Cortex of kidney (tissue), 1 donor: ENCODE results near the gene MED9.
A peak's percentile ranks its signal among the peaks of the same experiment; 100 is the strongest.
"Not testable (repeated sequence)": the region's sequence is repeated elsewhere in the genome, so short reads cannot be mapped to it uniquely, and the experiment has no call there.

Experiments used
- DNase-seq: peaks from one replicate; lab custom pipeline; 2025; lab: John Stamatoyannopoulos, UW

Gene MED9

DNA sequence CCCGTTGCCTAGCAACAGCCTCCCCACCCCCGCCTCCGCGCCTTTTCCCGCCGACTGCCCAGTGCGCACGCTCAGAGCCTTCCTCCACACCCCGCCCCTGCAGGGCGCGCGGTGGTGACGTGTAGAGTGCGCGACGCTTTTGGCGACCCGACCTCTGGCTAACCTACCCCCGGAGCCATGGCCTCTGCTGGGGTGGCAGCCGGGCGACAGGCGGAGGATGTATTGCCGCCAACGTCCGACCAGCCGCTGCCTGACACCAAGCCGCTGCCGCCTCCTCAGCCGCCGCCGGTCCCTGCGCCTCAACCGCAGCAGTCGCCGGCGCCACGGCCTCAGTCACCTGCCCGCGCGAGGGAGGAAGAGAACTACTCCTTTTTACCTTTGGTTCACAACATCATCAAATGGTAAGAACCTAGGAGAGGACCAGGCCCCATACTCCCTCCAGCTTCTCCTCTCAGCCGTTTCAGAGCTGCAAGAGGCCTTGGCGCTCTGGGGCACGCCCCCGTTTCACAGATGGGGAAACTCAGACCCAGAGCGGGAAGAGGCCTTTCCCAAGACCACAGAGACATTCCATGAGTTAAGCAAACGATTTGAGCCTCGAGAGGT lies at the start of gene MED9:
MED9 (plus strand) TSS at position 136 of the 603 bp plus-strand sequence; CDS start at position 178, 42 bp downstream.
- DNase-seq: peak; percentile 75

GRCh38 chr17:17429222-17429621 lies 47.6 kb upstream of the MED9 start:
- DNase-seq: no peak

DNA sequence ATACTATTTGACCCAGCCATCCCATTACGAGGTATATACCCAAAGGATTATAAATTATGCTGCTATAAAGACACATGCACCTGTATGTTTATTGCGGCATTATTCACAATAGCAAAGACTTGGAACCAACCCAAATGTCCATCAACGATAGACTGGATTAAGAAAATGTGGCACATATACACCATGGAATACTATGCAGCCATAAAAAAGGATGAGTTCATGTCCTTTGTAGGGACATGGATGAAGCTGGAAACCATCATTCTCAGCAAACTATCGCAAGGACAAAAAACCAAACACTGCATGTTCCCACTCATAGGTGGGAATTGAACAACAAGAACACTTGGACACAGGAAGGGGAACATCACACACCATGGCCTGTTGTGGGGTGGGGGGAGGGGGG lies 45.9 kb upstream of the MED9 start:
- DNase-seq: not testable (repeated sequence)

DNA sequence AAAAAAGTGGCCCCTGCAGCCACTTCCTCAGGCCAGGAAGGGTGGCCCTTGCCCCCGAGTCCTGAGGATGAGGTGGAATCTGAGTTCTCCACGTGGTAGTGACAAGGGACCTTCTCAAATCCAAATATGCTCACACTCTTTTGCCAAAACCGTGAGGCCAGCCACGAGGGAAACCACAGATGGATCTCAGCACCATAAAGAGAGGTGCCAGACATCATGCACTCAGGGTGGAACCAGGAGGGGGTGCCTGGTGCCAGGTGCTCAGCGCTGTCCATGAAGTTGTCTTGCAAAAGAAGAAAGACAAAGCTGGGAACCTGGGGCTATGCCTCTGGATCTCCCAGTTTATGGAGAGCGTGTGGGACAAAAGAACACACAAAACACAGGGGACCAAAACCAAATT lies 45.2 kb upstream of the MED9 start:
- DNase-seq: no peak

DNA sequence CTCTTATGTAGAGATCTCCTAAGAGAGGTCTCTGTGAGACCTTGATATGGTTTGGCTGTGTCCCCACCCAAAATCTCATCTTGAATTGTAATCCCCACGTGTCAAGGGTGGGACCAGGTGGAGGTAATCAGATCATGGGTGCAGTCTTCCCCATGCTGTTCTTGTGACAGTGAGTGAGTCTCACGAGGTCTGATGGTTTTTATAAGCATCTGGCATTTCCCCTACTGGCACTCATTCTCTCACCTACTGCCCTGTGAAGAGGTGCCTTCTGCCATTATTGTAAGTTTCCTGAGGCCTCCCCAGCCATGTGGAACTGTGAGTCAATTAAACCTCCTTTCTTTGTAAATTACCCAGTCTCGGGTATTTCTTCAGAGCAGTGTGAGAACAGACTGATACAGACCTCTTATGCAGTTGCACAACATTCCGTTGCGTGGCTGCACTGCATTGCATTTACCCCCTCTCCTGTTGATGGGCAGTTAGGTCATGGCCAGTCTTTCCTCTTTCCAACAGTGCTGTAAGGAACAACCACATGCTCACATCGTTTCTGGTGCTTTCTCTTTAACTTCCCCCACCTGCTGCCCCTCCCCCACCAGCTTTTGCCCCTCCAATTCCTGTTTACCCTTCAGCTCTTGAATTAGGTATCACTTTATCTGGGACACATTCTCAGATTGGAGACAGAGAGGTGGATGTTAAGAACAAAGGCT lies 43.6 kb upstream of the MED9 start:
- DNase-seq: no peak

- DNase-seq: no peak
Observed at GRCh38 chr17:17434477-17434876, 42.3 kb upstream of the MED9 start.

GRCh38 chr17:17435323-17435722 lies 41.5 kb upstream of the MED9 start:
- no peak for DNase-seq

DNA sequence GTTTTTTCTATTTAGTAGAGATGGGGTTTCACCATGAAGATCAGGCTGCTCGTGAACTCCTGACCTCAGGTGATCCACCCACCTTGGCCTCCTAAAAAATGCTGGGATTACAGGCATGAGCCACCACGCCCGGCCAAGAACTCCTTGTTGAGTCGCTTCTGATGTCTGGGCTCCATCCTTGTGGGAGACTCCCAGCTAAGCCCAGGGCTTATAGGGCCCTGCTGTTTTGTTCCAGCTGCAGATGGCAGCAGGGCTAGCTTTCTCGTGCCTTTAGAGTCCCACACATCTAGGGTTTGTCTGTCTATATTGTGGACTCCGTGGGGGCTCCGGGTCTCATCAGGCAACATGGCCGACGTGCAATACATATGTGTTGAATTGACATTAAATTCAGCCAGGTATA lies 39.3 kb upstream of the MED9 start:
- no peak for DNase-seq

- DNase-seq: no peak
Observed at GRCh38 chr17:17437893-17438292, 38.9 kb upstream of the MED9 start.

- DNase-seq: no peak
Observed at GRCh38 chr17:17440010-17440843, 36.6 kb upstream of the MED9 start.

- DNase-seq: no peak
Observed at GRCh38 chr17:17440938-17441675, 35.7 kb upstream of the MED9 start.

DNA sequence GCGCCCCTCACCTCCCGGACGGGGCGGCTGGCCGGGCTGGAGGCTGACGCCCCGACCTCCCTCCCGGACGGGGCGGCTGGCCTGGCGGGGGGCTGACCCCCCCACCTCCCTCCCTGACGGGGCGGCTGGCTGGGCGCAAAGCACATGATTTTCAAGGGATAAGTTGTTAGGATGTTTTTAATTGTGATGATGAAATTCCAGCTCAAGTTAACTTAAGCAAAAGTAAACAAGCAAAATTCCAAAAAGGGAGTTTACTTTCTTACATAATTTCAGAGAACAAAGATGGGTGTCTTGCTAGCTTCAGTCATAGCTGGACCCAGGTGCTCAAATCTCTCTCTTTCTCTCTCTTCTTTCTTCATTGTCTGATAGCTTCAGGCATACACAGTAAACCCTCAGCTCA lies 33.6 kb upstream of the MED9 start:
- no peak for DNase-seq

- no peak for DNase-seq
Observed at GRCh38 chr17:17445296-17445924, 31.4 kb upstream of the MED9 start.

DNA sequence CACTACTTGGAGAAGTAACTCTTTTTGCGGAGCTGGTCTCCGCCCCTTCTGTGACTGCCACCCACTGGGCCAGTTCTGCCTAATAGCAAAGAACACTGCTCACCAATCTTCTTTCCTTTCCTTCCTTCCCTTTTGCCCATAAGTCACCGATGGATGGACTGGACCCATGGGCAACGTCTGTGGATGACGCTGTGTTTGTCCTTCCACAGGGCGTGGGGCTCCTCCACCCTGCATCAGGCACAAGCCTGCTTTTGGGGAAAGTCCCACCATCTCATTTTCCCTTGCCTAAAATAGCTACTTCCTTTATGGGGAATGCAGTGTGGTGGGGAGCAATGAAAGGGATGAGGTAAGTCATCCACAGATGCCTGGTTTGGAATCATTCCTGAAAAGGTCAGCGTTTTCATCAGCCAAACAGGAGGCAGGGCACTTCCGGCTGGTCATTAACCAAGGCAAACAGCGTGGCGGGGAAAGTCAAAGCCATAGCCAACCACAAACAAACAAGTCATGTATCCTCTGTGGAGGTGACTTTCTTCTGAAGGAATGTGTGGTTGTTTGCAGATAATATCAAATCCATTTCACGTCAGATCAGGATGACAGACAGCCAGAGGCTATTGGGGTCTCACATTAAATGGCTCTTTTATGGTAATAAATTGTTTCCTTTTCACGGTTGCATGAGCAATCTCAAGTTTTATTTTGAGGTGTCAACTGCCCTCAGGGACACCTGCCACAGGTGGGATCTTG lies 30.7 kb upstream of the MED9 start:
- DNase-seq: no peak

DNA sequence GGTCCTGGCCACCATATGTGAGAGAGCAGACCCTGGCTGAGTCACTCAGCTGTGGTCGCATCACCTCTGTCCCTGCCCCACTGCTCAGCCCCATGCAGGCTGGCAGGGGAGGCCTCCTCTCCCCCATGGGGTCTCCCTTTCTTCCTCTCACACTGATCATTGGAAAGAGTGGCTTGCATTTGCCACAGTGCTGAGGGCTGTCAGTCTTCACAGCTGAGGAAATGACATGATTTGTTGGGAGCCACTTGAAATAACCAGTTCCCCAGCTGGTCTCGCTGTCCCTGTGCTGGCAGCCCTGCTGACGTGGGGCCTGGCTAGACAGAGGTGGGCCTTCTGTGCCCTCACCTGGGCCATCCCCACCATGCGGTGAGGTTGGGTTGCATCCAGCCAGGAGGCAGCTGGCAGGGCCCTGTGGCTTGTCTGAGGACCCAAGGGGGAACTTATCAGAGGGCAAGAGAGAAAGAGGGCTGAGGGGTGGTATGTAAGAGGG lies 30.1 kb upstream of the MED9 start:
- DNase-seq: no peak

GRCh38 chr17:17447264-17447663 lies 29.5 kb upstream of the MED9 start:
- DNase-seq: no peak

DNA sequence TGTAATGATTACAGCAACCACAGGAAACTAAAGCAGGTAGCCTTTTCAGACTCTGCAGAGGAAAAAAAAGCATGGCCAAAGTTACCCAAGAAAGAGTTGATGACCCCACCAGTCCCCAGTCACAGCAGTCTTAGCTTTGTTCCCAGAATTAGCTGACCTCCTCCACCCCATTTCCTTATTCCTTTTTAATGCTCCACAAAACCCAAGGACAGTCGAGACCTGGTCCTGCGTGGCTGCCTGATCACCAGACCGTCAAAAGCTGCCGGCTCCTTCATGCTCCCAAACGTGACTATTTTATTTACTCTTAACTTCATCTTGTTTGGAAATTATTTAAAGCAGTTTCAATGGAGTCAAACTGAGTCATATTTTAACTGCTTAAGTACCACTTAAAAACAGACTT lies 28.7 kb upstream of the MED9 start:
- no peak for DNase-seq

DNA sequence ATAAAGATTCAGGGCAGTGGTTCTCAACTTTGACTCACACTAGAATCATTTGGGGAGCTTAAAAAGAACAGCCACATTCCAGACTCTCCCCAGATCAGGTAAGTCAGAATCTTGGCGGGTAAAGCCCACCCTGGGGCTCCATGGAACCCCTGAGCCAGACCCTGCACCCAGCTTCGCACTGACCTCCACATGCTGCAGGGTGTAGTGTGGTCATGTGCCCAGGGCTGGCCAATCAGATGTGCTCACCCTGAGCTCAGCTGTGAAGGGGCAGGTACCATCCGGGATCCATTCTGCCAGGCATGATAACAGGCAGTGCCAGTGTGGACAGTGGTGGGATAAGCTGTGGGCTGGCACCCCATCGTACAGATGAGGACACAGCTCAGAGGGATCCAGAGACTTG lies 28.1 kb upstream of the MED9 start:
- DNase-seq: no peak

- no peak for DNase-seq
Observed at GRCh38 chr17:17453088-17453487, 23.7 kb upstream of the MED9 start.

GRCh38 chr17:17454276-17454675 lies 22.5 kb upstream of the MED9 start:
- no peak for DNase-seq

DNA sequence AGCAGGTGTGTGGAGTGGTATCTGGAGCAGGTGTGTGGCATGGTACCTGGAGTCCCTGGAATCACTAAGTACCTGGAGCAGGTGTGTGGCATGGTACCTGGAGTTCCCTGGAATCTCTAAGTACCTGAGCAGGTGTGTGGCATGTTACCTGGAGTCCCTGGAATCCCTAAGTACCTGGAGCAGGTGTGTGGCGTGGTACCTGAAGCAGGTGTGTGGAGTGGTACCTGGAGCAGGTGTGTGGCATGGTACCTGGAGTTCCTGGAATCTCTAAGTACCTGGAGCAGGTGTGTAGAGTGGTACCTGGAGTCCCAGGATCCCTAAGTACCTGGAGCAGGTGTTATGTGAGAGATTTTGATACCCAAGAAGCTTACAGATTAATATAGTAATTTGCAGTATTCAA lies 22.1 kb upstream of the MED9 start:
- DNase-seq: not testable (repeated sequence)
